GM21515 (cell line): ENCODE data around the gene ZFP57.

ENCODE experiments used
- ATAC-seq: cut with Tn5 transposase; IDR thresholded peaks from one replicate; pipeline ENCODE4 v1.9.1; 2021; ENCODE audit not compliant: unreplicated experiment

Gene ZFP57

GRCh38 chr6:29680904-29681303 lies at the start of gene ZFP57:
Gene ZFP57 (minus strand): TSS chr6:29681152. CDS start chr6:29677003, 4,149 bp downstream.
- no peak for ATAC-seq

- ATAC-seq = no peak
Observed at GRCh38 chr6:29730575-29731126, 49.7 kb upstream of the ZFP57 start.

GRCh38 chr6:29729774-29730328 lies 48.9 kb upstream of the ZFP57 start:
- ATAC-seq = no peak

- ATAC-seq = no peak
Observed at GRCh38 chr6:29728875-29729270, 47.9 kb upstream of the ZFP57 start.

- no peak for ATAC-seq
Observed at GRCh38 chr6:29728173-29728874, 47.4 kb upstream of the ZFP57 start.

- no peak for ATAC-seq
Observed at GRCh38 chr6:29727637-29728036, 46.7 kb upstream of the ZFP57 start.

GRCh38 chr6:29726571-29727194 lies 45.7 kb upstream of the ZFP57 start:
- no peak for ATAC-seq

GRCh38 chr6:29726001-29726400 lies 45.0 kb upstream of the ZFP57 start:
- ATAC-seq = no peak

- ATAC-seq = no peak
Observed at GRCh38 chr6:29724937-29725869, 44.3 kb upstream of the ZFP57 start.

- peak; percentile 36 for ATAC-seq
Observed at GRCh38 chr6:29723666-29724588, 43.0 kb upstream of the ZFP57 start.

GRCh38 chr6:29723262-29723665 lies 42.3 kb upstream of the ZFP57 start, which contains the start of gene HLA-F:
Gene HLA-F (plus strand): TSS chr6:29723434. CDS start chr6:29723464, 30 bp downstream.
- peak; percentile 90 for ATAC-seq

- ATAC-seq = no peak
Observed at GRCh38 chr6:29720863-29721262, 39.9 kb upstream of the ZFP57 start.

GRCh38 chr6:29710281-29710941 lies 29.5 kb upstream of the ZFP57 start:
- ATAC-seq = no peak

GRCh38 chr6:29709188-29709587 lies 28.2 kb upstream of the ZFP57 start:
- ATAC-seq = no peak

- ATAC-seq = no peak
Observed at GRCh38 chr6:29708432-29709179, 27.7 kb upstream of the ZFP57 start.

- ATAC-seq = no peak
Observed at GRCh38 chr6:29705389-29706231, 24.7 kb upstream of the ZFP57 start.

GRCh38 chr6:29702519-29703103 lies 21.7 kb upstream of the ZFP57 start:
- ATAC-seq = no peak
